GM12878 (cell line): Measurements from ENCODE around the gene HK3. TPM values are rescaled to one million over a fixed set of nuclear protein-coding genes. Genes with fewer than 3 reads are reported as not detected.

Source experiments
- ATAC-seq: fragments of 200-7000 bp; cut with Tn5 transposase; 3 replicates; pipeline ENCODE4 v1.9.1; 2020; ENCODE audit warnings: mild to moderate bottlenecking, moderate library complexity
- BruUV-seq: library from RNA; stranded (reverse); fragments of 400-500 nt; replicated peaks from 2 replicates; lab custom pipeline; 2021; lab: Mats Ljungman, UMichigan
- CTCF ChIA-PET: fragments of 300-600 bp; sonication (Branson Sonifier 250); formaldehyde crosslinking; extraction: SDS; loops from one replicate; lab custom pipeline; 2021; ENCODE audit warnings: inconsistent platforms; lab: Yijun Ruan, JAX
- POLR2A ChIA-PET: fragments of 350-600 bp; formaldehyde crosslinking; extraction: SDS; loops from one replicate; lab custom pipeline; 2021; ENCODE audit warnings: inconsistent platforms; lab: Charles Lee
- RAD21 ChIA-PET: fragments of 300-600 bp; sonication (Branson Sonifier 250); formaldehyde crosslinking; loops from one replicate; lab custom pipeline; 2023; ENCODE audit warnings: antibody characterized with exemption; ENCODE audit not compliant: unreplicated experiment; lab: Charles Lee
- SMC1A ChIA-PET: fragments of 300-600 bp; sonication (Branson Sonifier 250); formaldehyde crosslinking; loops from one replicate; lab custom pipeline; 2023; ENCODE audit not compliant: unreplicated experiment, uncharacterized antibody; lab: Charles Lee
- DNase-seq: peaks from one replicate; pipeline ENCODE4 v3.0.0-alpha.2; 2011; ENCODE audit warnings: low read depth, low spot score
- FAIRE-seq: peaks from 3 replicates; lab custom pipeline; 2011; peaks lifted over from hg19 to GRCh38; lab: Jason Lieb, UNC
- H2AFZ ChIP-seq: 2 replicates; pipeline ENCODE4 v1.6.0; 2011; ENCODE audit warnings: low read depth, low read length, control low read depth; ENCODE audit not compliant: control insufficient read depth
- H3K27ac ChIP-seq: 2 replicates; pipeline ENCODE4 v1.5.1; 2011; ENCODE audit warnings: control low read depth; ENCODE audit not compliant: control insufficient read depth, insufficient read depth
- H3K27me3 ChIP-seq, 2 experiments: replicated peaks in 1 of 2; 2 replicates each; pipeline versions ENCODE4 v1.6.0 to v1.6.1; 2011; ENCODE audit warnings: low read length in 1 of 2; ENCODE audit not compliant: control insufficient read depth in 2 of 2, insufficient read depth in 2 of 2
- H3K36me3 ChIP-seq, 2 experiments: 2 replicates each; pipeline ENCODE4 v1.5.1; 2011; ENCODE audit warnings: low read length in 1 of 2; ENCODE audit not compliant: control insufficient read depth in 2 of 2, insufficient read depth in 2 of 2
- H3K4me1 ChIP-seq: 2 replicates; pipeline ENCODE4 v1.6.1; 2011; ENCODE audit warnings: mild to moderate bottlenecking, low read length, moderate library complexity, mixed read lengths; ENCODE audit not compliant: control insufficient read depth, insufficient read depth
- H3K4me2 ChIP-seq: 2 replicates; pipeline ENCODE4 v1.6.0; 2011; ENCODE audit warnings: control low read depth; ENCODE audit not compliant: control insufficient read depth, insufficient read depth
- H3K4me3 ChIP-seq: fragments of 200-600 bp; sonication (generic); 2 replicates; pipeline ENCODE4 v1.5.1; 2016
- H3K79me2 ChIP-seq: 2 replicates; pipeline ENCODE4 v1.6.0; 2011; ENCODE audit warnings: low read length; ENCODE audit not compliant: control insufficient read depth, insufficient read depth
- H3K9ac ChIP-seq: 2 replicates; pipeline ENCODE4 v1.8.0; 2011; ENCODE audit warnings: low read length, control low read depth, mixed read lengths; ENCODE audit not compliant: control insufficient read depth, insufficient read depth
- H3K9me3 ChIP-seq: replicated peaks from 3 replicates; pipeline ENCODE4 v1.5.1; 2011; ENCODE audit warnings: mild to moderate bottlenecking, low read length; ENCODE audit not compliant: control insufficient read depth, insufficient read depth
- H4K20me1 ChIP-seq: 2 replicates; pipeline ENCODE4 v1.6.0; 2011; ENCODE audit not compliant: control insufficient read depth, insufficient read depth
- E4F1 ChIP-seq: fragments of 450-650 bp; IDR thresholded peaks from 2 replicates; pipeline ENCODE4 v1.6.1; 2018; ENCODE audit warnings: borderline replicate concordance, mild to moderate bottlenecking; ENCODE audit not compliant: partially characterized antibody
- MAX ChIP-seq: IDR thresholded peaks from 2 replicates; pipeline ENCODE4 v1.6.1; 2012; ENCODE audit warnings: low read depth, low read length, improper control_type of control experiment
- NFIC ChIP-seq: IDR thresholded peaks from 2 replicates; pipeline ENCODE4 v1.6.1; 2012; ENCODE audit warnings: low read depth, mild to moderate bottlenecking, inconsistent platforms, low read length, moderate library complexity
- PKNOX1 ChIP-seq: fragments of 450-650 bp; IDR thresholded peaks from 2 replicates; pipeline ENCODE4 v1.6.1; 2016; ENCODE audit warnings: mild to moderate bottlenecking
- POLR2AphosphoS2 ChIP-seq: IDR thresholded peaks from 2 replicates; pipeline ENCODE4 v1.6.1; 2011; ENCODE audit warnings: low read depth, mild to moderate bottlenecking, low read length, improper control_type of control experiment, moderate library complexity
- SIX5 ChIP-seq: IDR thresholded peaks from 2 replicates; pipeline ENCODE4 v1.6.1; 2011; ENCODE audit warnings: mild to moderate bottlenecking, low read depth, low read length, moderate library complexity; ENCODE audit not compliant: severe bottlenecking
- ZNF217 ChIP-seq: fragments of 450-650 bp; IDR thresholded peaks from 2 replicates; pipeline ENCODE4 v1.6.1; 2017; ENCODE audit warnings: antibody characterized with exemption, mild to moderate bottlenecking
- WGBS: methylation state at CpG from one replicate; pipeline ENCODE4 v1.1.6; 2016; ENCODE audit warnings: low lambda C conversion rate; ENCODE audit not compliant: insufficient replicate concordance, insufficient coverage; ENCODE audit errors: missing lambda C conversion rate; 5-methylcytosine and 5-hydroxymethylcytosine counted together
- in situ Hi-C: fragments of 300-500 bp; cut with MboI; formaldehyde crosslinking; loops from 9 replicates; pipeline ENCODE4 v1.14.3; 2018; ENCODE audit warnings: mixed read lengths
- intact Hi-C: fragments of 100-400 bp; cut with micrococcal nuclease; formaldehyde crosslinking; loops from one replicate; pipeline ENCODE4 v1.14.2; 2022; ENCODE audit not compliant: unreplicated experiment
- polyA plus RNA-seq, 11 experiments: library from polyadenylated mRNA; depleted of rRNA in 4 of 11; unstranded in 6 of 11; stranded (reverse) in 5 of 11; fragments of >200 nt; fragmentation: Nextera tagmentation in 4 of 11; fragmentation: Illumina TruSeq in 1 of 11; extraction: Ambion mirVana in 4 of 11; extraction: Trizol in 1 of 11; gene quantifications; 1 replicate in 1 of 11; 2 replicates in 10 of 11; pipeline versions ENCODE4 v1.2.1 to v1.2.3, GENCODE V29; 2011 to 2016; ENCODE audit warnings: inconsistent platforms in 2 of 11, missing spikeins in 2 of 11, low read depth in 1 of 11
- total RNA-seq, 4 experiments: library from RNA; depleted of rRNA in 3 of 4; stranded (reverse); fragments of >200 nt in 3 of 4; fragmentation: Illumina TruSeq in 1 of 4; extraction: Trizol in 1 of 4; gene quantifications; 2 replicates each; pipeline versions ENCODE4 v1.2.1 to v1.2.3, GENCODE V29; 2013 to 2021

Gene HK3
- total and polyA plus RNA-seq, 10 of the 15 experiments (the other 5 are each of a cell fraction or from before 2014, with no cell fraction given) = 0.13 to 1.3 (median 0.26) TPM; not detected in 4

- H3K4me2 ChIP-seq = no peak overlapping the region
- no TSS peak for BruUV-seq
- H4K20me1 ChIP-seq = no peaks in the 10 kb centered on the region
- ATAC-seq (no peak), FAIRE-seq (no peak), DNase-seq (no peak)
- ChIA-PET RAD21 (interaction anchor here (0.7 to 0.8 kb wide), 2 partner anchors 23 to 287 kb away, joined by 3 to 4 read pairs; no protein-coding TSS in a partner anchor), POLR2A (interaction anchor here (1.6 kb wide), 1 partner anchor 10 kb away, joined by 7 read pairs; no protein-coding TSS in a partner anchor), CTCF (interaction anchor here (0.7 kb wide), 1 partner anchor 289 kb away, joined by 3 read pairs; no protein-coding TSS in a partner anchor), SMC1A (interaction anchor here (0.6 to 0.9 kb wide), 2 partner anchors 9 to 89 kb away, joined by 3 read pairs; no protein-coding TSS in a partner anchor)
- no peaks in the 10 kb centered on the region for H3K4me1 ChIP-seq
- H3K27me3 ChIP-seq = no peaks in the 10 kb centered on the region
- no peaks in the 10 kb centered on the region for H3K79me2 ChIP-seq
- WGBS = 44% methylated on average over 2 of the region's 2 CpGs
- no peak overlapping the region for H3K4me3 ChIP-seq
- H3K9ac ChIP-seq = no peak overlapping the region
- in situ Hi-C loops = no loop called here
- intact Hi-C loops = no loop called here
- no peak overlapping the region for H2AFZ ChIP-seq
- H3K36me3 ChIP-seq = peaks cover 2 to 21% of the 10 kb centered on the region in 2 experiments
- H3K9me3 ChIP-seq = no peaks in the 10 kb centered on the region
- H3K27ac ChIP-seq = no peak overlapping the region
- TF ChIP-seq MAX (no peak), E4F1 (no peak), POLR2AphosphoS2 (no peak), PKNOX1 (no peak), SIX5 (no peak), ZNF217 (no peak), NFIC (no peak)
These were observed 48.7 kb upstream of the HK3 start for GRCh38 chr5:176947847-176948246.
